ENCODE results near the gene PTPRM. TPM values are rescaled to one million over a fixed set of nuclear protein-coding genes. Genes with fewer than 3 reads are reported as not detected.

The PTPRM gene
- total and polyA plus RNA-seq, 2 donors (not counting 3 experiments of a cell fraction or from before 2014, with no cell fraction given), result 37.4 to 43.7 TPM

DNA sequence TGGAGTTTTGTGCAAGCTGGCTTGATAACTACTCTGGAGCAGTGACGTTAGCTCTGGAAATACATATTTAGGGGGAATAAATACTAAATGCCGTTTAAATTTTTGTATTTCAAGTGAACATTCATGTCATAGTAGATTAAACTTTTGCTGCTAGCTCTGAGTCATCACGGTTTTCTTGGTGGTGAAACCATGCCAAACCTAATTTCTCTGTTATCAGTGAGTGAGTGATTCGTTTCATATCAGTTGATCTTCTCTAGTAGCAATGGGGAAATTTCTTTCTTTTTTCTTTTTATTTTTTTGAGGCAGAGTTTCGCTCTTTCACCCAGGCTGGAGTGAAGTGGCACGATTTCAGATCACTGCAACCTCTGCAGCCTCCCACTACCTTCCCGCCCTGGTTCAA, 211.1 kb downstream of the PTPRM start:
- H3K4me3 ChIP-seq (replicated peaks in 1 of 3; ENCODE audit: insufficient read depth in 1 of 3, low read depth in 1 of 3, low read length in 3 of 3), result no peak overlapping the region
- no peak overlapping the region for H3K9ac ChIP-seq (replicated peaks; ENCODE audit: extremely low read depth, insufficient read depth, low read length)
- POLR2A ChIA-PET, result no interaction called here
- H3K4me1 ChIP-seq (ENCODE audit: control insufficient read depth, extremely low read depth, insufficient read depth, low read length), result no peaks in the 10 kb centered on the region
- intact Hi-C loops (cut with micrococcal nuclease) (no loop called here), dilution Hi-C loops (cut with MboI; ENCODE audit: extremely low pct_ligation_motif_present, low sequenced_read_pairs) (no loop called here)
- H4K20me1 ChIP-seq (replicated peaks; ENCODE audit: control insufficient read depth, extremely low read depth, insufficient read depth, low read length), result no peaks in the 10 kb centered on the region
- BruUV-seq (replicated peaks), result no TSS peak
- H2AFZ ChIP-seq (ENCODE audit: low read depth, low read length), result no peak overlapping the region
- no peak overlapping the region for H3K4me2 ChIP-seq (ENCODE audit: insufficient read depth, low read length)
- CTCF ChIA-PET, result no interaction called here
- no peaks in the 10 kb centered on the region for H3K79me2 ChIP-seq (ENCODE audit: control insufficient read depth, insufficient read depth, low read length)
- DNase-seq (ENCODE audit: low read depth, low spot score) (no peak), FAIRE-seq (no peak)
- no peaks in the 10 kb centered on the region for H3K9me3 ChIP-seq (replicated peaks; ENCODE audit: control insufficient read depth, insufficient read depth, low read length)
- H3K9me1 ChIP-seq (replicated peaks; ENCODE audit: control insufficient read depth, extremely low read depth, insufficient read depth, low read length), result no peaks in the 10 kb centered on the region
- H3K27ac ChIP-seq (ENCODE audit: insufficient read depth, low read depth, low read length), result no peak overlapping the region
- H3K27me3 ChIP-seq (ENCODE audit: control insufficient read depth in 2 of 2, insufficient read depth in 2 of 2, low read length in 2 of 2), result no peaks in the 10 kb centered on the region
- H3K36me3 ChIP-seq (ENCODE audit: control insufficient read depth in 2 of 2, extremely low read depth in 1 of 2, insufficient read depth in 2 of 2, low read length in 2 of 2), result no peaks in the 10 kb centered on the region
- TF ChIP-seq JUN (IDR thresholded peaks at IDR 0.05; ENCODE audit: borderline replicate concordance, insufficient read depth, insufficient read length, low read depth), result no peak
- TF ChIP-seq GATA2 (IDR thresholded peaks at IDR 0.05; ENCODE audit: insufficient read depth, insufficient read length, low read depth, low read length), result peak; percentile 28

- dilution Hi-C loops (cut with MboI; ENCODE audit: extremely low pct_ligation_motif_present, low sequenced_read_pairs), result no loop called here
- CTCF ChIA-PET, result interaction anchor here (1.0 to 1.4 kb wide), 2 partner anchors 11 to 16 kb away, joined by 3 to 5 read pairs; no protein-coding TSS in a partner anchor
- intact Hi-C loops (cut with micrococcal nuclease), result no loop called here
- no peak overlapping the region for H3K4me2 ChIP-seq (ENCODE audit: insufficient read depth, low read length)
- H3K36me3 ChIP-seq (ENCODE audit: control insufficient read depth in 2 of 2, extremely low read depth in 1 of 2, insufficient read depth in 2 of 2, low read length in 2 of 2), result no peaks in the 10 kb centered on the region
- no TSS peak for BruUV-seq (replicated peaks)
- no peaks in the 10 kb centered on the region for H3K9me1 ChIP-seq (replicated peaks; ENCODE audit: control insufficient read depth, extremely low read depth, insufficient read depth, low read length)
- no peak overlapping the region for H3K27ac ChIP-seq (ENCODE audit: insufficient read depth, low read depth, low read length)
- H3K79me2 ChIP-seq (ENCODE audit: control insufficient read depth, insufficient read depth, low read length), result no peaks in the 10 kb centered on the region
- no peaks in the 10 kb centered on the region for H3K4me1 ChIP-seq (ENCODE audit: control insufficient read depth, extremely low read depth, insufficient read depth, low read length)
- H3K9me3 ChIP-seq (replicated peaks; ENCODE audit: control insufficient read depth, insufficient read depth, low read length), result no peaks in the 10 kb centered on the region
- no peak for DNase-seq (ENCODE audit: low read depth, low spot score)
- no peak overlapping the region for H3K9ac ChIP-seq (replicated peaks; ENCODE audit: extremely low read depth, insufficient read depth, low read length)
- no peak for TF ChIP-seq JUN (IDR thresholded peaks at IDR 0.05; ENCODE audit: borderline replicate concordance, insufficient read depth, insufficient read length, low read depth)
- no peak for TF ChIP-seq EZH2 (IDR thresholded peaks at IDR 0.05; ENCODE audit: borderline replicate concordance, low read depth, low read length, severe bottlenecking)
- TF ChIP-seq FOS (IDR thresholded peaks at IDR 0.05; ENCODE audit: borderline replicate concordance, insufficient read depth, low read length), result no peak
- TF ChIP-seq GATA2 (IDR thresholded peaks at IDR 0.05; ENCODE audit: insufficient read depth, insufficient read length, low read depth, low read length), result no peak
- TF ChIP-seq POLR2A (IDR thresholded peaks at IDR 0.05; ENCODE audit: low read depth, low read length), result no peak
- TF ChIP-seq MAX (IDR thresholded peaks at IDR 0.05; ENCODE audit: insufficient read depth, insufficient read length), result no peak
- no peak for TF ChIP-seq MYC (IDR thresholded peaks at IDR 0.05; ENCODE audit: low read depth, low read length)
- TF ChIP-seq CTCF (IDR thresholded peaks at IDR 0.05; ENCODE audit: extremely low read depth in 1 of 2, insufficient read depth in 1 of 2, low read depth in 1 of 2, low read length in 2 of 2), result no peak
- TF ChIP-seq POLR2AphosphoS5 (IDR thresholded peaks at IDR 0.05; ENCODE audit: insufficient read depth, low read depth, low read length), result no peak
- H3K4me3 ChIP-seq (replicated peaks in 1 of 3; ENCODE audit: insufficient read depth in 1 of 3, low read depth in 1 of 3, low read length in 3 of 3), result no peak overlapping the region
- no peaks in the 10 kb centered on the region for H3K27me3 ChIP-seq (ENCODE audit: control insufficient read depth in 2 of 2, insufficient read depth in 2 of 2, low read length in 2 of 2)
- H4K20me1 ChIP-seq (replicated peaks; ENCODE audit: control insufficient read depth, extremely low read depth, insufficient read depth, low read length), result no peaks in the 10 kb centered on the region
- no peak overlapping the region for H2AFZ ChIP-seq (ENCODE audit: low read depth, low read length)
- POLR2A ChIA-PET, result no interaction called here
- FAIRE-seq, result no peak
These were observed 212.1 kb downstream of the PTPRM start for GRCh38 chr18:7779211-7779610.

Measured in endothelial cell of umbilical vein (primary cell).